ENCODE measurements around the gene RASGEF1C. TPM values are rescaled to one million over a fixed set of nuclear protein-coding genes. Genes with fewer than 3 reads are reported as not detected.
"Not testable (repeated sequence)": the region's sequence is repeated elsewhere in the genome, so short reads cannot be mapped to it uniquely, and the experiment has no call there.

The RASGEF1C gene
- total and polyA plus RNA-seq, 10 of the 15 experiments (the other 5 are each of a cell fraction or from before 2014, with no cell fraction given) = not detected

DNA sequence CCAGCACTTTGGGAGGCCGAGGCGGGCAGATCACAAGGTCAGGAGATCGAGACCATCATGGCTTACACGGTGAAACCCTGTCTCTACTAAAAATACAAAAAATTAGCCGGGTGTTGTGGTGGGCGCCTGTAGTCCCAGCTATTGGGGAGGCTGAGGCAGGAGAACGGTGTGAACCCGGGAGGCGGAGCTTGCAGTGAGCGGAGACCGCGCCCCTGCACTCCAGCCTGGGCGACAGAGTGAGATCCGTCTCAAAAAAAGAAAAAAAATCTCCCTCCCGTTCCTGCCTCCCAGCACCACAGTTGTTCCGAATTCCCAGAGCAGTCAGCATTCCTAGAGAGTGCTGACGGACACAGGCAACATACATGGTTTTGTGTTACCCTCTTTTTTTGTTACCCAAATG is 82.9 kb downstream of the RASGEF1C start:
- H3K36me3 ChIP-seq (ENCODE audit: control insufficient read depth in 2 of 2, insufficient read depth in 2 of 2, low read length in 1 of 2); H3K4me1 ChIP-seq (ENCODE audit: control insufficient read depth, insufficient read depth, low read length); FAIRE-seq; H4K20me1 ChIP-seq (ENCODE audit: control insufficient read depth, insufficient read depth); H3K27me3 ChIP-seq (replicated peaks in 1 of 2; ENCODE audit: control insufficient read depth in 2 of 2, insufficient read depth in 2 of 2, low read length in 1 of 2); H2AFZ ChIP-seq (ENCODE audit: control insufficient read depth, low read depth, low read length); POLR2A ChIA-PET; H3K4me2 ChIP-seq (ENCODE audit: control insufficient read depth, insufficient read depth); H3K79me2 ChIP-seq (ENCODE audit: control insufficient read depth, insufficient read depth, low read length); H3K27ac ChIP-seq (ENCODE audit: control insufficient read depth, insufficient read depth); in situ Hi-C loops (cut with MboI); DNase-seq (ENCODE audit: low read depth, low spot score); H3K9ac ChIP-seq (ENCODE audit: control insufficient read depth, insufficient read depth, low read length); BruUV-seq (replicated peaks); H3K4me3 ChIP-seq; H3K9me3 ChIP-seq (replicated peaks; ENCODE audit: control insufficient read depth, insufficient read depth, low read length); RAD21 ChIA-PET (ENCODE audit: unreplicated experiment); ATAC-seq: not testable (repeated sequence)
- CTCF ChIA-PET = interaction anchor here (0.6 to 2.5 kb wide), 4 partner anchors 160 to 203 kb away, joined by 3 to 10 read pairs (median 7); no protein-coding TSS in a partner anchor
- intact Hi-C loops (cut with micrococcal nuclease; ENCODE audit: unreplicated experiment) = loop anchor here (5.0 to 10.0 kb wide), 4 partner anchors 191 to 546 kb away; no protein-coding TSS in a partner anchor
- 54% methylated on average over 17 of the region's 17 CpGs for WGBS (ENCODE audit: insufficient coverage, insufficient replicate concordance, low lambda C conversion rate, missing lambda C conversion rate)
- SMC1A ChIA-PET (ENCODE audit: uncharacterized antibody, unreplicated experiment) = interaction anchor here (1.0 kb wide), 1 partner anchor 202 kb away, joined by 3 read pairs; no protein-coding TSS in a partner anchor

GRCh38 chr5:180124662-180125061 is 84.3 kb downstream of the RASGEF1C start:
- BruUV-seq (replicated peaks); RAD21 ChIA-PET (ENCODE audit: unreplicated experiment): not testable (repeated sequence)
- CTCF ChIA-PET = interaction anchor here (1.3 to 2.5 kb wide), 4 partner anchors 82 to 347 kb away, joined by 3 to 10 read pairs (median 6); no protein-coding TSS in a partner anchor

More at GRCh38 chr5:180124662-180125061, 84.3 kb downstream of the RASGEF1C start:
- H3K9me3 ChIP-seq (replicated peaks; ENCODE audit: control insufficient read depth, insufficient read depth, low read length); H3K4me2 ChIP-seq (ENCODE audit: control insufficient read depth, insufficient read depth); H3K27ac ChIP-seq (ENCODE audit: control insufficient read depth, insufficient read depth); FAIRE-seq; H3K36me3 ChIP-seq (ENCODE audit: control insufficient read depth in 2 of 2, insufficient read depth in 2 of 2, low read length in 1 of 2); H3K9ac ChIP-seq (ENCODE audit: control insufficient read depth, insufficient read depth, low read length); H2AFZ ChIP-seq (ENCODE audit: control insufficient read depth, low read depth, low read length); H3K27me3 ChIP-seq (replicated peaks in 1 of 2; ENCODE audit: control insufficient read depth in 2 of 2, insufficient read depth in 2 of 2, low read length in 1 of 2); H3K79me2 ChIP-seq (ENCODE audit: control insufficient read depth, insufficient read depth, low read length); ATAC-seq; DNase-seq (ENCODE audit: low read depth, low spot score); H3K4me1 ChIP-seq (ENCODE audit: control insufficient read depth, insufficient read depth, low read length); in situ Hi-C loops (cut with MboI); POLR2A ChIA-PET; H3K4me3 ChIP-seq; H4K20me1 ChIP-seq (ENCODE audit: control insufficient read depth, insufficient read depth): not testable (repeated sequence)
- WGBS (ENCODE audit: insufficient coverage, insufficient replicate concordance, low lambda C conversion rate, missing lambda C conversion rate) = 76% methylated on average over 6 of the region's 6 CpGs
- SMC1A ChIA-PET (ENCODE audit: uncharacterized antibody, unreplicated experiment) = interaction anchor here (0.6 to 0.8 kb wide), 3 partner anchors 8 to 392 kb away, joined by 3 read pairs; partner anchors contain the start of gene MAML1
- intact Hi-C loops (cut with micrococcal nuclease; ENCODE audit: unreplicated experiment) = loop anchor here (5.0 to 10.0 kb wide), 4 partner anchors 193 to 548 kb away; no protein-coding TSS in a partner anchor

All from GM12878 (cell line).